ENCODE measurements around the gene ACTR3C.

DNA sequence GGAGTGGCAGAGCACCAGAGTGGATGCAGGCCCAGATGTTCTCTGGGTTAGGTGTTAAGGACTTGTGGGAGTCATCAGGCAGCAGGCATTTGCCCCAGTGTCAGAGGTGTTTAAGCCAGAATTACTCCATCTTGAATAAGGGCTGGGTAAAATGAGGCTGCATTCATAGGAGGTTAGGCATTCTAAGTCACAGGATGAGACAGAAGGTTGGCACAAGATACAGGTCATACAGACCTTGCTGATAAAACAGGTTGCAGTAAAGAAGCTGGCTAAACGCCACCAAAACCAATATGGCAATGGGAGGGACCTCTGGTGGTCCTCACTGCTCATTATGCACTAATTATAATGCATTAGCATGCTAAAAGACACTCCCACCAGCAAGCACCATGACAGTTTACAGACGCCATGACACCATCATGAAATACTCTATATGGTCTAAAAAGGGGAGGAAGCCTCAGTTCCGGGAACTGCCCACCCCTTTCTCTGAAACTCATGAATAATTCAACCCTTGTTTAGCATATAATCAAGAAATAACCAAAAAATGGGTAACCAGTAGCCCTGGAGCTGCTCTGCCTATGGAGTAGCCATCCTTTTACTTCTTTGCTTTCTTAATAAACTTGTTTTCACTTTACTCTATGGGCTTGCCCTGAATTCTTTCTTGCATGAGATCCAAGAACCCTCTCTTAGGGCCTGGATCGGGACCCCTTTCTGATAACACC is 1.1 kb downstream of the ACTR3C start:
- no peak for TF ChIP-seq TAF1 (IDR thresholded peaks at IDR 0.05; ENCODE audit: borderline replicate concordance, low read depth, low read length)
- TF ChIP-seq, protein P1, sequence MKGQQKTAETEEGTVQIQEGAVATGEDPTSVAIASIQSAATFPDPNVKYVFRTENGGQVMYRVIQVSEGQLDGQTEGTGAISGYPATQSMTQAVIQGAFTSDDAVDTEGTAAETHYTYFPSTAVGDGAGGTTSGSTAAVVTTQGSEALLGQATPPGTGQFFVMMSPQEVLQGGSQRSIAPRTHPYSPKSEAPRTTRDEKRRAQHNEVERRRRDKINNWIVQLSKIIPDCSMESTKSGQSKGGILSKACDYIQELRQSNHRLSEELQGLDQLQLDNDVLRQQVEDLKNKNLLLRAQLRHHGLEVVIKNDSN (IDR thresholded peaks at IDR 0.05; ENCODE audit: borderline replicate concordance, low read depth) = no peak
- TF ChIP-seq, protein P2, sequence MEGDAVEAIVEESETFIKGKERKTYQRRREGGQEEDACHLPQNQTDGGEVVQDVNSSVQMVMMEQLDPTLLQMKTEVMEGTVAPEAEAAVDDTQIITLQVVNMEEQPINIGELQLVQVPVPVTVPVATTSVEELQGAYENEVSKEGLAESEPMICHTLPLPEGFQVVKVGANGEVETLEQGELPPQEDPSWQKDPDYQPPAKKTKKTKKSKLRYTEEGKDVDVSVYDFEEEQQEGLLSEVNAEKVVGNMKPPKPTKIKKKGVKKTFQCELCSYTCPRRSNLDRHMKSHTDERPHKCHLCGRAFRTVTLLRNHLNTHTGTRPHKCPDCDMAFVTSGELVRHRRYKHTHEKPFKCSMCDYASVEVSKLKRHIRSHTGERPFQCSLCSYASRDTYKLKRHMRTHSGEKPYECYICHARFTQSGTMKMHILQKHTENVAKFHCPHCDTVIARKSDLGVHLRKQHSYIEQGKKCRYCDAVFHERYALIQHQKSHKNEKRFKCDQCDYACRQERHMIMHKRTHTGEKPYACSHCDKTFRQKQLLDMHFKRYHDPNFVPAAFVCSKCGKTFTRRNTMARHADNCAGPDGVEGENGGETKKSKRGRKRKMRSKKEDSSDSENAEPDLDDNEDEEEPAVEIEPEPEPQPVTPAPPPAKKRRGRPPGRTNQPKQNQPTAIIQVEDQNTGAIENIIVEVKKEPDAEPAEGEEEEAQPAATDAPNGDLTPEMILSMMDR (IDR thresholded peaks at IDR 0.05) = no peak
- TF ChIP-seq, protein P3, sequence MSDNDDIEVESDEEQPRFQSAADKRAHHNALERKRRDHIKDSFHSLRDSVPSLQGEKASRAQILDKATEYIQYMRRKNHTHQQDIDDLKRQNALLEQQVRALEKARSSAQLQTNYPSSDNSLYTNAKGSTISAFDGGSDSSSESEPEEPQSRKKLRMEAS (IDR thresholded peaks at IDR 0.05; ENCODE audit: low read depth) = no peak
